ENCODE data around the gene RPS6KA2.

- TF ChIP-seq CTCF (IDR thresholded peaks at IDR 0.05), result no peak
- no peak for TF ChIP-seq POLR2A (IDR thresholded peaks at IDR 0.05)
Observed at GRCh38 chr6:166412911-166413384, 214.1 kb downstream of the RPS6KA2 start.
